ENCODE measurements around the gene MOB3A.
A peak's percentile ranks its signal among the peaks of the same experiment; 100 is the strongest.

The MOB3A gene

DNA sequence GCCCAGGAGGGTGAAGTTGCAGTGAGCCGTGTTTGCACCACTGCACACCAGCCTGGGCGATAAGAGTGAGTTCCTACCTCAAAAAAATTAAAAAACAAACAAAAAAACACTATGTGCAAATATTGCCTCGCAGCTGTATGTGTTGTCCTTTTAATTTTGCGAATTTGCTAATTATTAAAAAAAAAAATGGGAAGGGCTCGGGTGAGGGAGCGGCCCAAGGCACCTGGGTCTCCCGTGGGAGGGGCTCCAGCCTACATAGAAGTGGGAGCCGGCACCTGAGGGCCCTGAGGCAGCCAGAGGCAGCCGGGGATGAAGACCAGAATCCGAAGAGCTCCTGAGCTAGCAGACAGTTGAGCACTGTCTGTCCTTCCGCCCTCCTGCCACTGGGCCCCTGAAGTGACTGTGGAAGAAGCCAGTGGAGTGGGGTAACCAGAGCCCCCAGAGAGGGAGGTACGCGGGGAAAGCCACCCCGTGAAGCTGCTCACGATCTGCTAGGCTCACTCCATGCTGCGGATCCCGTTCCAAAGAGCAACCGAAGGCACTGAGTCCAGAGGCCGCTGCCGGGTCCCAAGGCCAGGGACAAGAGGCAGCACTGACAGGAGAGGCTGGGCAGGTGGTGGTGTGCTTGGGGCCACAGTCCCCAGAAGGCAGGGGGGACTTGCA is 7.0 kb upstream of the MOB3A start:
- no peak overlapping the region for H3K4me3 ChIP-seq (ENCODE audit: low read depth, low read length)
- TF ChIP-seq ZNF654 (tag by site-specific recombination; IDR thresholded peaks at IDR 0.05; ENCODE audit: low read depth) (no peak), KLF9 (tag by site-specific recombination; IDR thresholded peaks at IDR 0.05; ENCODE audit: low read depth) (no peak), ZNF548 (tag by site-specific recombination; IDR thresholded peaks at IDR 0.05) (no peak), IKZF3 (tag by site-specific recombination; IDR thresholded peaks at IDR 0.05) (no peak), TRIM28 (IDR thresholded peaks at IDR 0.05; ENCODE audit: borderline replicate concordance, low read length) (no peak), PATZ1 (tag by site-specific recombination; IDR thresholded peaks at IDR 0.05) (no peak)
- H3K36me3 ChIP-seq (ENCODE audit: control insufficient read depth in 2 of 2, insufficient read depth in 1 of 2, low read length in 2 of 2): peaks cover 29 to 86% of the 10 kb centered on the region in 2 experiments
- H3K27ac ChIP-seq (ENCODE audit: extremely low read depth, low read depth, low read length): no peak overlapping the region; the same call in 1 of the 2 replicates
- H3K4me1 ChIP-seq (ENCODE audit: control insufficient read depth, insufficient read depth, low read length): no peaks in the 10 kb centered on the region
- POLR2A ChIA-PET: no interaction called here
- CTCF ChIA-PET: interaction anchor here (0.5 kb wide), 1 partner anchor 11 kb away, joined by 5 read pairs; no protein-coding TSS in a partner anchor
- H3K9me3 ChIP-seq (ENCODE audit: control insufficient read depth, insufficient read depth, low read depth, low read length): no peaks in the 10 kb centered on the region

DNA sequence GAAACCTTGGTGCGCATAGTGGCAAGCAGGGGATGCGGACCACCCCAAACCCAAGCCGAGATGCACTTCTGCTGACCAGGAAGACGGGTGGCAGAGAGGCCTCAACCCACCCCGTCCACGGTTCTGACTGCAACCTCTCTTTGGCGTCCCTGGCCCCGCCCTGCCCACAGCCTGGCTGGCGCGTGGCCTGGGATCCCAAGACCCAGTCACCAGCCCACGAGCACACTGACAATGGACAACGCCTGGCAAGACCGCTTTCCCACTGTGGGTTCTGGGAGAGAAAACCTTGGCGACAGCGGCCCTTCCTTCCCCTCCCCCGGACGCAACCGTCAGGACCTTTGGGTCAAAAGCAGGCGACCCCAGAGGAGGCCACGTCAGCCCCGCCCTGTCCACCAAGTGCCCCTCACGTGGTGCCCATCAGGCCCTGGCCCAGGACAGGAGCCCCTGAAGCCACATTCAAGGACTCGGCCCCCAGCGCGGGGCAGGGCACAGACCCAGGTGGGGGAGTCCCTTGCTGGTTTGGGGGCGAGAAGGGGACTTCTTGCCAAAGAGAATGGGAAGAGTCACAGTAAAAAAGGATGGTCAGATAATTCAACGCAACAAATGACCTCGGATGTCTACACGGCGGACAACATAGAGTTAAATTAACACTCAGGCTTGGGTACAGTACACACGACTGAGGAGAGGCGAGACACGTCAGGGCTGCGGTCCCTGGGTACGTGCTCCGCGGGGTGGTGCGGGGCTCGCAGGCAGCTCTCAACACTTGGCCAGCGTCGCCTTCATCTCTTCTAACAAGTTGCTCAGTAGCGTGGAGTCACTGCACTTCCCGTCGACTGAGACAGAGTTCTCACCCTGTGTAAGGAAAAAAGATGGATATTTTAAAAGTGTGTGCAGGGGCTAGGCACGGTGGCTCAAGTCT is 5.5 kb upstream of the MOB3A start:
- H3K36me3 ChIP-seq (ENCODE audit: control insufficient read depth in 2 of 2, insufficient read depth in 1 of 2, low read length in 2 of 2): peaks cover 24 to 72% of the 10 kb centered on the region in 2 experiments
- no peaks in the 10 kb centered on the region for H3K9me3 ChIP-seq (ENCODE audit: control insufficient read depth, insufficient read depth, low read depth, low read length)
- H3K27ac ChIP-seq (ENCODE audit: extremely low read depth, low read depth, low read length): no peak overlapping the region
- no peak overlapping the region for H3K4me3 ChIP-seq (ENCODE audit: low read depth, low read length)
- ChIA-PET POLR2A (no interaction called here), CTCF (no interaction called here)
- no peak for TF ChIP-seq ZNF157 (tag by site-specific recombination; IDR thresholded peaks at IDR 0.05)
- TF ChIP-seq ZNF223 (tag by site-specific recombination; IDR thresholded peaks at IDR 0.05): no peak
- TF ChIP-seq ZBTB7A (tag by site-specific recombination; IDR thresholded peaks at IDR 0.05; ENCODE audit: low read depth): no peak
- TF ChIP-seq, protein P1, sequence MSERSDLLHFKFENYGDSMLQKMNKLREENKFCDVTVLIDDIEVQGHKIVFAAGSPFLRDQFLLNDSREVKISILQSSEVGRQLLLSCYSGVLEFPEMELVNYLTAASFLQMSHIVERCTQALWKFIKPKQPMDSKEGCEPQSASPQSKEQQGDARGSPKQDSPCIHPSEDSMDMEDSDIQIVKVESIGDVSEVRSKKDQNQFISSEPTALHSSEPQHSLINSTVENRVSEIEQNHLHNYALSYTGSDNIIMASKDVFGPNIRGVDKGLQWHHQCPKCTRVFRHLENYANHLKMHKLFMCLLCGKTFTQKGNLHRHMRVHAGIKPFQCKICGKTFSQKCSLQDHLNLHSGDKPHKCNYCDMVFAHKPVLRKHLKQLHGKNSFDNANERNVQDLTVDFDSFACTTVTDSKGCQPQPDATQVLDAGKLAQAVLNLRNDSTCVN (tag by site-specific recombination; optimal IDR thresholded peaks at IDR 0.05): peak; percentile 13
- TF ChIP-seq ZXDB (tag by site-specific recombination; IDR thresholded peaks at IDR 0.05): no peak
- no peak for TF ChIP-seq SETDB1 (IDR thresholded peaks at IDR 0.05; ENCODE audit: insufficient read length, low read length)
- peaks cover 7% of the 10 kb centered on the region; the same call in 1 of the 2 replicates for H3K4me1 ChIP-seq (ENCODE audit: control insufficient read depth, insufficient read depth, low read length)

GRCh38 chr19:2100719-2101061 is 4.6 kb upstream of the MOB3A start:
- POLR2A ChIA-PET: no interaction called here
- no peak overlapping the region for H3K27ac ChIP-seq (ENCODE audit: extremely low read depth, low read depth, low read length)
- CTCF ChIA-PET: no interaction called here
- H3K4me1 ChIP-seq (ENCODE audit: control insufficient read depth, insufficient read depth, low read length): peaks cover 7% of the 10 kb centered on the region; the same call in 1 of the 2 replicates
- H3K36me3 ChIP-seq (ENCODE audit: control insufficient read depth in 2 of 2, insufficient read depth in 1 of 2, low read length in 2 of 2): peaks cover 14 to 62% of the 10 kb centered on the region in 2 experiments; a peak in 2 of 3 replicates
- no peak overlapping the region for H3K4me3 ChIP-seq (ENCODE audit: low read depth, low read length)
- no peaks in the 10 kb centered on the region for H3K9me3 ChIP-seq (ENCODE audit: control insufficient read depth, insufficient read depth, low read depth, low read length)
- TF ChIP-seq ZNF677 (tag by site-specific recombination; IDR thresholded peaks at IDR 0.05): no peak
- TF ChIP-seq ZSCAN18 (tag by site-specific recombination; IDR thresholded peaks at IDR 0.05): no peak
- TF ChIP-seq ZNF16 (tag by site-specific recombination; IDR thresholded peaks at IDR 0.05; ENCODE audit: low read depth): no peak
- no peak for TF ChIP-seq ZNF292 (tag by site-specific recombination; IDR thresholded peaks at IDR 0.05; ENCODE audit: borderline replicate concordance, low read depth)
- TF ChIP-seq KLF1 (tag by site-specific recombination; IDR thresholded peaks at IDR 0.05): no peak
- TF ChIP-seq ZNF354C (tag by site-specific recombination; IDR thresholded peaks at IDR 0.05; ENCODE audit: borderline replicate concordance, low read depth): no peak
- no peak for TF ChIP-seq ZNF660 (tag by site-specific recombination; IDR thresholded peaks at IDR 0.05)
- no peak for TF ChIP-seq ZNF830 (tag by site-specific recombination; IDR thresholded peaks at IDR 0.05; ENCODE audit: low read depth)
- TF ChIP-seq FEZF1 (tag by site-specific recombination; IDR thresholded peaks at IDR 0.05): no peak
- TF ChIP-seq KLF10 (tag by site-specific recombination; IDR thresholded peaks at IDR 0.05): no peak
- TF ChIP-seq ZNF629 (tag by site-specific recombination; IDR thresholded peaks at IDR 0.05): no peak
- TF ChIP-seq ZFP37 (tag by site-specific recombination; IDR thresholded peaks at IDR 0.05): no peak
- no peak for TF ChIP-seq ZNF514 (tag by site-specific recombination; IDR thresholded peaks at IDR 0.05)

All from HEK293 (cell line).